ENCODE data around the gene DNAJC21. TPM values are rescaled to one million over a fixed set of nuclear protein-coding genes. Genes with fewer than 3 reads are reported as not detected.

DNAJC21 gene
- total RNA-seq, 4 donors from 2014 or later = 12.7 to 34.8 (median 26.6) TPM

DNA sequence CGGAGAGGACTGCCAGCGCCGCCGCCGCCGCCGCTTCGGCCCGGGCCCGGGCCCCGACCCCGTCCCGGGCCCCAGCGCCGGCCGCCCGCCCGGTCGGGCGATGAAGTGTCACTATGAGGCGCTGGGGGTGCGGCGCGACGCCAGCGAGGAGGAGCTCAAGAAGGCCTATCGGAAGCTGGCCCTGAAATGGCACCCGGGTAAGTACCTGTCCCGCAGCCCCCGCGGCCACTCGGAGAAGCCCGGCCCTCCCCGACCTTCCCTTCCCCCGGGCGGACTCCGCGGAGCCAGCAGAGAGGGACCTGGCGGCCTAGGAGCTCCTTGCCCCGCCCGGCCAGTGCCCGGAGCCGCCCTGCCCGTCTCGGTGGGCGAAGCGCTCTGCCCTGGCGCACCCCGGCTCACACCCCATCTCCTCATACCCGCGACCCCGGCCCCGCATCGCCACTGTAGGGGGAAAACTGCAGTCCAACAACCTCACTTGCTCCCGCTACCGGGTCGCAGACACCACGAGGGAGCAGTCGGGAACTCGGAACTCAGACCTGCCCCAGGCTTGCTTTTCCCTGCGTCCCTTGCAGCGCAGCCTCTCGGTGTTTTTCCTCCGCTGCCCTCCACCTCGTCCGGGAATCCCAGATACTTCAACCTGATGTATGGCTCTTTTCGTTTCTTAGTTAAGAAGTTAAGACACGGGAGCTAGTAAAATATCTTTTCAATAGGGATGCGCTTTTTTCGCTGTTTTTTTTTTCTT, 532 bp downstream of the DNAJC21 start:
- DNase-seq = peak; percentile 92
- TF ChIP-seq POLR2A (IDR thresholded peaks at IDR 0.05) (peak; percentile 85), POLR2AphosphoS5 (IDR thresholded peaks at IDR 0.05) (peak; percentile 52 to 67 (median 53))
- TF ChIP-seq, protein P1, sequence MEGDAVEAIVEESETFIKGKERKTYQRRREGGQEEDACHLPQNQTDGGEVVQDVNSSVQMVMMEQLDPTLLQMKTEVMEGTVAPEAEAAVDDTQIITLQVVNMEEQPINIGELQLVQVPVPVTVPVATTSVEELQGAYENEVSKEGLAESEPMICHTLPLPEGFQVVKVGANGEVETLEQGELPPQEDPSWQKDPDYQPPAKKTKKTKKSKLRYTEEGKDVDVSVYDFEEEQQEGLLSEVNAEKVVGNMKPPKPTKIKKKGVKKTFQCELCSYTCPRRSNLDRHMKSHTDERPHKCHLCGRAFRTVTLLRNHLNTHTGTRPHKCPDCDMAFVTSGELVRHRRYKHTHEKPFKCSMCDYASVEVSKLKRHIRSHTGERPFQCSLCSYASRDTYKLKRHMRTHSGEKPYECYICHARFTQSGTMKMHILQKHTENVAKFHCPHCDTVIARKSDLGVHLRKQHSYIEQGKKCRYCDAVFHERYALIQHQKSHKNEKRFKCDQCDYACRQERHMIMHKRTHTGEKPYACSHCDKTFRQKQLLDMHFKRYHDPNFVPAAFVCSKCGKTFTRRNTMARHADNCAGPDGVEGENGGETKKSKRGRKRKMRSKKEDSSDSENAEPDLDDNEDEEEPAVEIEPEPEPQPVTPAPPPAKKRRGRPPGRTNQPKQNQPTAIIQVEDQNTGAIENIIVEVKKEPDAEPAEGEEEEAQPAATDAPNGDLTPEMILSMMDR (IDR thresholded peaks at IDR 0.05) = no peak
- in situ Hi-C loops (cut with MboI; ENCODE audit: low pct_ligation_motif_present in 1 of 4, low pct_unique_long_range_greater_than_20kb in 1 of 4, low sequenced_read_pairs in 3 of 4) (no loop called here), intact Hi-C loops (cut with DNase I; ENCODE audit: low total_unique reads) (no loop called here)
- H3K4me1 ChIP-seq = peaks cover 13 to 19% (median 15%) of the 10 kb centered on the region in 4 donors
- H3K4me3 ChIP-seq = peak overlapping the region; percentile 67 to 99 (median 84)
- H3K9me3 ChIP-seq = no peaks in the 10 kb centered on the region
- no peaks in the 10 kb centered on the region for H3K27me3 ChIP-seq
- WGBS, 2 donors (ENCODE audit: low coverage in 1 of 2) = 1 to 2% methylated on average over 12 to 60 of the region's 70 CpGs
- H3K36me3 ChIP-seq = peaks cover 0 to 16% (median 5%) of the 10 kb centered on the region in 4 donors
- peak overlapping the region; percentile 95 to 99 (median 98) for H3K27ac ChIP-seq

DNA sequence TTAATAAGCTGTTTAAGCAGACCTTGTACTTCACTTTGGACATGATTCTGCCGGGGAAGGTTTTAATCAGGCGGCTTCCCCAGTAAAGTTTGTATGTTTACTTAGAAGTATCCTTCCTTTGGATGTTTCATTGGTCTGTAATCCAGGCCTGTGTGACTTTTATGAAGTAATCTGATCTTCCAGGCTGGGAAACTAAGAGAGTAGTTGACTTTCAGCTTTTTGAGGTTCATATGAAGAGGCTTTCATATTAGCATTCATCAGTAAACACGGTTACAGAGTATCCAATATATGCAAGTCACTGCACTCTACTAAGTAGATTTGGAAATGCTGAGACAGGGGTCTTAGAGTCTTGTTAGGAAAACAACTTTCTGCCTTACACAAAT, 1.1 kb downstream of the DNAJC21 start:
- H3K4me1 ChIP-seq = peaks cover 13 to 19% (median 15%) of the 10 kb centered on the region in 4 donors
- in situ Hi-C loops (cut with MboI; ENCODE audit: low pct_ligation_motif_present in 1 of 4, low pct_unique_long_range_greater_than_20kb in 1 of 4, low sequenced_read_pairs in 3 of 4) = no loop called here
- H3K36me3 ChIP-seq = peaks cover 0 to 13% (median 3%) of the 10 kb centered on the region in 4 donors
- intact Hi-C loops (cut with DNase I; ENCODE audit: low total_unique reads) = no loop called here
- peak overlapping the region; percentile 67 to 99 (median 84) for H3K4me3 ChIP-seq
- no peaks in the 10 kb centered on the region for H3K27me3 ChIP-seq
- peak overlapping the region; percentile 95 to 99 (median 98) for H3K27ac ChIP-seq
- DNase-seq = no peak
- H3K9me3 ChIP-seq = no peaks in the 10 kb centered on the region
- 0% methylated on average over 2 to 3 of the region's 3 CpGs for WGBS, 2 donors (ENCODE audit: low coverage in 1 of 2)
- TF ChIP-seq, protein P1 (IDR thresholded peaks at IDR 0.05) = no peak
- no peak for TF ChIP-seq EP300 (IDR thresholded peaks at IDR 0.05; ENCODE audit: low read depth)

DNA sequence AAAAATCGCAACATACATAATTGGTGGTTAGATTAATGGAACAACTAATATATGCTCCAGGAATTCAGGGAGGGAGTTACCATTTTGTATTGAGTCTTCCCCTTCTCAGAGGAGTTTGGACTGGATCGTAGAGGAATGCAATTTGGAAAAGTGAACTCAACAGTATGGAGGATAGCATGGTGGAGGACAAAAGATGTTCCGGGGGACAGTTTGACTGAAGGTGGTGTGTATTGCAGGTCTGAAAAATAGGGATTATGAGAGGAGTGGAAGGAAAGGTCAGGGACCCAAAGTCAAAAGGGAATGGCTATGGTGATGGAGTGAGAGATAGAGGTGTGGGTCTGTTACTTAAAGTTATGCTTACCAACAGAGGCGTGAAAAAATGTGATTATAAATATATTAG, 1.5 kb downstream of the DNAJC21 start:
- intact Hi-C loops (cut with DNase I; ENCODE audit: low total_unique reads) = no loop called here
- Histone ChIP-seq H3K27me3 (no peaks in the 10 kb centered on the region), H3K4me3 (peak overlapping the region in 3 of 4 donors; percentile 67 to 99 (median 74)), H3K9me3 (no peaks in the 10 kb centered on the region), H3K36me3 (peaks cover 0 to 12% (median under 1%) of the 10 kb centered on the region in 4 donors), H3K4me1 (peaks cover 13 to 19% (median 15%) of the 10 kb centered on the region in 4 donors), H3K27ac (peak overlapping the region; percentile 95 to 99 (median 98))
- in situ Hi-C loops (cut with MboI; ENCODE audit: low pct_ligation_motif_present in 1 of 4, low pct_unique_long_range_greater_than_20kb in 1 of 4, low sequenced_read_pairs in 3 of 4) = no loop called here
- DNase-seq = no peak
- TF ChIP-seq, protein P1 (IDR thresholded peaks at IDR 0.05) = no peak
- TF ChIP-seq EP300 (IDR thresholded peaks at IDR 0.05; ENCODE audit: low read depth) = no peak
- no peak for TF ChIP-seq POLR2A (IDR thresholded peaks at IDR 0.05)
- TF ChIP-seq POLR2AphosphoS5 (IDR thresholded peaks at IDR 0.05) = no peak
- 61 to 65% methylated on average over 4 of the region's 4 CpGs for WGBS, 2 donors (ENCODE audit: low coverage in 1 of 2)

DNA sequence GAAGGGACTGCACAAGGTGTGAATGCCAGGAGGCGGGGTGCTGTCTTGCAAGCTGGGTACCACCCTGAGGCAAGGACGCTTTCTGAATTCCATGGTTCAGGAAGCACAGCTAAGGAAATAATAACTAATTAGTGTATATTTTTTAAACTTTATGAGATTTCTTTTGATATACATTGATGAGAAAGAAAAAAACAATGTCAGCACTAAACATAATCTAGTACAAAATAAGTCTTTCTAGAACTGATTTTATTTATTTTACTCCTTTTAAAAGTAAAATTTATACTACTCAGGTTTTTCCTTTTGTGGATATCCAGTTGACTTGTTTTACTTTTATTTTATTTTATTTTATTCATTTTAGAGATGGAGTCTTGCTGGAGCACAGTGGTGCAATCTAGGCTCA, 3.6 kb downstream of the DNAJC21 start:
- 80 to 98% methylated on average over 1 to 2 of the region's 2 CpGs for WGBS, 2 donors (ENCODE audit: low coverage in 1 of 2)
- H3K9me3 ChIP-seq = no peaks in the 10 kb centered on the region
- H3K27me3 ChIP-seq = no peaks in the 10 kb centered on the region
- no peak overlapping the region for H3K4me3 ChIP-seq
- H3K36me3 ChIP-seq = peaks cover 0 to 24% (median 9%) of the 10 kb centered on the region in 4 donors
- no peak for TF ChIP-seq POLR2A (IDR thresholded peaks at IDR 0.05)
- TF ChIP-seq, protein P1 (IDR thresholded peaks at IDR 0.05) = no peak
- TF ChIP-seq EP300 (IDR thresholded peaks at IDR 0.05; ENCODE audit: low read depth) = no peak
- TF ChIP-seq POLR2AphosphoS5 (IDR thresholded peaks at IDR 0.05) = no peak
- intact Hi-C loops (cut with DNase I; ENCODE audit: low total_unique reads) = no loop called here
- H3K4me1 ChIP-seq = peaks cover 13 to 19% (median 15%) of the 10 kb centered on the region in 4 donors
- DNase-seq = no peak
- H3K27ac ChIP-seq = no peak overlapping the region
- in situ Hi-C loops (cut with MboI; ENCODE audit: low pct_ligation_motif_present in 1 of 4, low pct_unique_long_range_greater_than_20kb in 1 of 4, low sequenced_read_pairs in 3 of 4) = no loop called here

All from transverse colon (tissue), 4 donors.